Hematopoietic multipotent progenitor cell treated with erythropoietin and hydrocortisone succinate and interleukin-3 and kit ligand, for 4 days (in vitro differentiated cells): ENCODE results near the gene NFKB1.

Experiments used
- DNase-seq: peaks from one replicate; pipeline ENCODE4 v3.0.0-alpha.2; 2015

NFKB1 gene

DNA sequence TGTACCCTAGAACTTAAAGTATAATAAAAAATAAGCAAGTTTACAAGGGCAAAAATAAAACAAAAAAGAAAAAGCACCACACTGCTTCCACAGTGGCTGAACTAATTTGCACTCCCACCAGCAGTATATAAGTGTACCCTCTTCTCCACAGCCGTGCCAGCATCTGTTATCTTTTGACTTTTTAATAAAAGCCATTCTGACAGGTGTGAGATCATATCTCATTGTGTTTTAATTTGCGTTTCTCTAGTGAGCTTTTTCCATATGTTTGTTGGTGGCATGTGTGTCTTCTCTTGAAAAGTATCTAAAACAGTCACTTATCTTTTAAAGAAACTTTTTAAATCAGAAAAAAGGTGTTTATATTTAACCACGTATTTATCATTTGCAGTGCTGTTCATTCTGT, 71.3 kb downstream of the NFKB1 start:
- no peak for DNase-seq

- peak; percentile 75 for DNase-seq
Observed at GRCh38 chr4:102574317-102574716, 73.2 kb downstream of the NFKB1 start.

- DNase-seq = no peak
Observed at GRCh38 chr4:102575369-102576129, 74.4 kb downstream of the NFKB1 start.

DNA sequence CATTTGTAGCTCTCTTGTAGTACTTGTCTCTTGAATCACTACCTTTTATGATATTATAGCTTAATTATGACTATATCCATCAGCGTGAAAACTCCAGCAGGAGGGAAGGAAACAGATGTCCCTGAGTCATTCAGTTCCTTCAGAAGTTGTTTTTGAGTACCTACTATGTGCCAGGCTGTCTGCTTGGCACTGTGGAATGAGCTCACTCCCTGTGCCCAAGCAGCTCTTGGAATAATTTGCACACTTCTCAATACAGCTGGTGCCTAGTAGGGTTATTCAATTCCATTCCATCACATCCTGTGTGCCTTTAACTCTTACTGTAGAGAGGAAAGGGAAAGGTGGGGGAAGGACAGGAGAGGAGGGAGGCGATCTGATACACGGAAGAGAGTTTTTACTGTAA, 77.1 kb downstream of the NFKB1 start:
- no peak for DNase-seq

GRCh38 chr4:102578819-102579218, 77.7 kb downstream of the NFKB1 start:
- DNase-seq = peak; percentile 31

- DNase-seq = no peak
Observed at GRCh38 chr4:102579794-102580462, 78.8 kb downstream of the NFKB1 start.

- DNase-seq = no peak
Observed at GRCh38 chr4:102580463-102580842, 79.3 kb downstream of the NFKB1 start.

DNA sequence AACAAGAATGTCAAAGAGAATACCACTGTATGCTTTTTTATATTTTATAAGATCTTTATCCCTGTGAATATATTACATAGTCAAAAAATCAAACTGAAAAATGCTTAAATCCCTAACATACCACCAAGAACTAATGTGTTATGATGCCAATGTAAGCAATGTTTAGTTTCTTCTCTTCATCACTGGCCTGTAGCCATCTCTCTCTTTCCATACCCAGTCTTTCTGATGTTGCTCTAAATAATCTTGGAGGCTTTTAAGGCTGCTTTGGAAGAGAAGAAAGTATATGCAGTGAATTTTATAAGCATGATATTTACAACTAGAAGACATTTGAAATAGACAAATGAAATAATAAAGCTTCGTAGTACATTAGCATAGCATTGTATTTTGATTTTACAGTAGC, 82.9 kb downstream of the NFKB1 start:
- no peak for DNase-seq

DNA sequence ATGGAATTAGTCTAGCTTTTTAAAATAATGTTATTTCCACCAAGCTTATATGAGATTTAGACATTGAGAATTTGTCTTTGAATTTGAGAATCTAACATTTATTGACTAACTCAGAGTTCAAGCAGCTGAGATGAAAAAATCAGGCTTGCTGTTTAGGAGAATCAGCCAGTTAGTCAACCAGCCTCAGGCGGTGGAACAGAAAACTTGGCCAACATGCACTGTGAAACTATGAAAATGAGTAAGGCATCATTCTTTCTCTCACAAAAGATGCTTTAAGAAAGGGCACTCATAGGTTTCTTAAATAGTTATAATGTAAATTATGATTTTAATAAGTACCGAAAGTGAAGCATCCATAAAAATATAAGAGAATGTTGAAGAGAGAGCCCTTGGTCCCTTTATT, 84.2 kb downstream of the NFKB1 start:
- no peak for DNase-seq

- DNase-seq = no peak
Observed at GRCh38 chr4:102586002-102586643, 85.0 kb downstream of the NFKB1 start.

DNA sequence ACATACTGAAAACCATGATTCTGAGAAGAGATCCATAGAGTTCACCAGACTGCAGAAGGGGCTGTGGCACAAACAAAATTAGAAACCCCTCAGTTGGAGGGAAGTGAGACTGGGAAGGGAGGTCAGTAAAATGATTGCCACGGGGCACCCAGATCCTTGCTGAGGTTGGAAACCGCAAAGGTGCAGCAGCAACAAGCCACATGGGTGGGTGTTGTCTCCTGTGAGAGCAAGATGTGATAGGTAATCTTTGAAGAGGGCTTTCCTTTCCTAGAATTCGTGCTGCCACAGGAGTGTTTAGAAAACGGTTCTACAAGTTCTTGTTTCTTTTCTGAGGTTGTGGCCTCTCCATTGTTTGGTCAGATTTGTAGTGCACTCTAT, 85.5 kb downstream of the NFKB1 start:
- no peak for DNase-seq

DNA sequence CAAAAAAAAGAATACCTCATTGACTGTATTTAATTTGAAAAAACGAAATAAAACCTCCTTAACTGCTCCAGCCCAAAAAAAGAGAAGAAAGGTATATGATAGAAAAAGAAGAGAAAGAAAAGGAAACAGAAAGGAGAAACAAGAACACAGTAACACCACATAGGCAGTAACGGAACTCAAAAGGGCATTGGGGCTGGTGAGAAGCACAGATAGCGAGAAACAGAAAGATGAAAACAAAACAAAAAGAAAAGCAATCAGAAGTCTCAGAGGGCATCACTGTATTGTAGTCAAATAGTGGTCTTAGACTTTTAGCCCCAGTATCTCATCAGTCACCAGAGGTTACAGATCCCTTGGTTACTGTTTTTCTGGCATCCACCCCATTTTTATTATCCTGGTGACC, 88.6 kb downstream of the NFKB1 start:
- DNase-seq = no peak

- peak; percentile 56 for DNase-seq
Observed at GRCh38 chr4:102592256-102592655, 91.1 kb downstream of the NFKB1 start.

- no peak for DNase-seq
Observed at GRCh38 chr4:102593147-102593546, 92.0 kb downstream of the NFKB1 start.

DNA sequence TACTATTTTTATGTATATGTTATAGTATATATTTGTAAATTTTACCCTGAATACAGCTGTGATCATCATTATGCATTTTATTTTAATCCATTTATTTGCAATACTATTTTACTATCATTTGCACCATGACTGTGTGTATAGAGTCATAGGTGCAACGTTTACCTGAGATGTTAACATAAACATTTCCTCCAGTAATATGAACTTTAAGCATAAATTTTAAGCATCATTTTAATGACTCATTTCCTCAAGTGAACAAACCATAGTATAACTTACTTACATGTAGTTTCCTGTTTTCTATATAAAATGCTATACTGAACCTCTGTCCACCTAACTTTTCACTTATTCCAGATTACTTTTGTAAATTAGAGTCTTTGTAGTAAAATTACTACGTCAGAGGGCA, 92.8 kb downstream of the NFKB1 start:
- DNase-seq = no peak

DNA sequence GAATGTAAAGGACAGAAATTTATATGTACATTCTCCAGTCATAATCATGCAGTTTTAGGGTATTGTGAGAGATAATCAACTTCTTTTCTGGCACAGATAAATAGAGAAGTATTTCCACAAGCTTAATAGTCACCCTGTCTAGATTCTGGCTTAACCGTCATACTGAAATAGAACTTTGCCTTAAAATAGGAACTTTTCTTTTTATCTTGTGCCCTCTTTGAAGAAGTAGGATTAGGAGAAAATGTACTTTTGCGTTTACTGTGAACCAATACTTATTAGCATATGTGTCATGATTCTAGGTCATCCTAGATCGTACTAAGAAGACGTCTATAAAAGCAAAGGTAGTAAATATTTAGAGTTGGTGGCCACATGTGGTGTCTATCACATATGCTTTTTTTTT, 95.4 kb downstream of the NFKB1 start:
- DNase-seq = no peak

GRCh38 chr4:102598086-102598761, 97.1 kb downstream of the NFKB1 start:
- DNase-seq = no peak

DNA sequence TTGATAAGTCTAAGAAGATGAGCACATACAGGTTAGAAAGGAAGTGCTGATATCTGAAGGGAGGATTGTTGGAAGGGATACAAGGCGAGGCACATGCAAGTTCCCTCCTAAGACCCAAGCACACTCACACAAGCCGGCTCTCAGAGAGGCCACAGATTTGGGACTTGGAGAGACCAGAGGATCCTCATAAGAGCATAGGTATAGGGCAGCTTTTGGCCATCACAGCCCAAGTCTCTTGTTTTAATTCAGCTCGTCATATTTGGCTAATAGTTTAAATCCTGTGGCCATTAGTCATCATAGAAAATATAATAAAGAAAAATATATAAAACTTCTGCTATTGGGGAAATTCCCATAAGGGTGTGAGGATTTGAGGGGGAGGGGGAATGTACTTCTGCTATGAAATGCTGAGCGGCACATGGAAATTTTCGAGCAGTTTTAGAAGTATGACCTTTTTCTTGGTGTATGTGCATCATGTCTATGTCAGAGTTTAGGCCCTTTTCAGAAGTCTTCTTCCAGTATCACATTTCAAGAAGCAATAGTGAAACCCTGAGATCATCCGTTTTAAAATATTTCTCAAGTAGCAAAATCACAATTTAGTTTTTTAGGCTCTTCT, 97.7 kb downstream of the NFKB1 start:
- DNase-seq = no peak

DNA sequence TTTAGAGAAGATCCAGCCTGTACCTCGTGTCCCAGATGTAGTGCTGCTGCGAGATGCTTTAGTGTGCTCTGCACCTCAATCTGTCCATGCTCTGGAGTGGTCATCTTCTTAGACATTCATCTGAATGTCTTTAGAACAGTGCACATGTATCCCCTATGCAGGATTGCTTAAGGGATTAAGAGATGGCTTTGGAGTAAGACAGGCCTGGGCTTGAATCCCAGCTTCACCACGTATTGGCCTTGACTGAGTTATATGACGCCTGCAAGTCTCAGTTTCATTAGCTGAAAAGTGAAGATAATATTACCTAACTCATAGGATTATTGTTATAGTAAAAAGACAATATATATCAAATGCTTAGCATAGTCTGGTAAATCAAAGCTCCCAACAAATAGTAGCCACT, 98.3 kb downstream of the NFKB1 start:
- DNase-seq = no peak

- no peak for DNase-seq
Observed at GRCh38 chr4:102599886-102600285, 98.7 kb downstream of the NFKB1 start.

DNA sequence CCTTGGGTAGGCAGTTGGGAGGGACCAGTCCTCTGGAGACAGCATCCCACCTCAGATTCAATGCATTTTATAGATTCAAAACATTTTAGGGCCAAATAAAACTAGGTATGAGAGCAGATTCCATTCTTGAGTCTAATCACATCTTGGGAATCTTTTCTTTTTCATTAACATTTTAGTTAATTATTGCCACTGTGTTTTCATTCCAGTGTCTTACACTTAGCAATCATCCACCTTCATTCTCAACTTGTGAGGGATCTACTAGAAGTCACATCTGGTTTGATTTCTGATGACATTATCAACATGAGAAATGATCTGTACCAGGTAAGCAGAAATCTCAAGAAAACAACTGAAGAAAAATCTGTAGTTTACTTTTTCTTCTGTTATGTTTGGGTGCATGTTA, 99.5 kb downstream of the NFKB1 start:
- no peak for DNase-seq

DNA sequence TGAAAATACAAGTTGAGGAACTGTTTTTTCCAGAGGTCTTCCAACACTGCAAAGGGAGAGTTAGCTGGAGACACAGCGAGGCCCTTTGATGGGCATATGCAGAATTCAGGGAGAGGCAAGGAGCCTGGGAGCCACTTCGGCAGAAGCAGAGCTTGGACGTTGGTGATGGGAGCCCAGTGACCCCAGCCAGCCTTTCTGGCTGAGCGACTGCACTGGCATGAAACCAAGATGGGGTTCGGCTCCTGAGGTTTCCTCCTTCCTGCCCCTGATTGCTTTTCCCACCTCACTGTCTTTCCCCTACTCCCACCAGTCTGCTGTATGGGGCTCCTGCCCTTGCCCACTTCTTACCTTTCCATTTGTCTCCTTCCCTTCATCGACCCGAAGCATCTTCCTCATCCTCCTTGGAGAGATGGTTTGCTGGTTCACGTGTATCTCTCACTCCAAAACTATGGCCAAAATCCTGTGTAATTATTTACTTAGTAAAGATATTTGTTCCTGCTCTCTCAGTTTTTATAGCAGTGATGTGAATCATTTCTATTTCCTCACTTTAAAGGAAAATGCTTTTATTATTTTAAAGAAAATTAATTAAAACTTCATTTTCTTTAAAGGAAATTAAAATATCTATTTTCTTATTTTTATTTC, 100.5 kb downstream of the NFKB1 start:
- DNase-seq = no peak
